Measurements from ENCODE around the gene KLHL12. TPM values are rescaled to one million over a fixed set of nuclear protein-coding genes. Genes with fewer than 3 reads are reported as not detected.

The KLHL12 gene
- total and polyA plus RNA-seq, 2 donors from 2014 or later = 27.5 to 28.2 TPM

- no peaks in the 10 kb centered on the region for H3K9me3 ChIP-seq (ENCODE audit: control insufficient read depth in 2 of 3, insufficient read depth in 1 of 3, low read length in 3 of 3)
- H3K27me3 ChIP-seq (ENCODE audit: control insufficient read depth, insufficient read depth, low read length) = no peaks in the 10 kb centered on the region
- no peak overlapping the region for H3K27ac ChIP-seq (ENCODE audit: low read depth in 2 of 2, low read length in 2 of 2)
- intact Hi-C loops (cut with DNase I) = no loop called here
- peaks cover 2 to 52% (median 40%) of the 10 kb centered on the region in 3 donors for H3K36me3 ChIP-seq (ENCODE audit: control insufficient read depth in 2 of 3, insufficient read depth in 3 of 3, low read length in 3 of 3)
- H3K9ac ChIP-seq (ENCODE audit: low read length in 3 of 3) = no peak overlapping the region
- no peaks in the 10 kb centered on the region for H3K4me1 ChIP-seq (ENCODE audit: control insufficient read depth in 2 of 3, insufficient read depth in 2 of 3, low read depth in 1 of 3, low read length in 3 of 3)
- TF ChIP-seq, protein P1, sequence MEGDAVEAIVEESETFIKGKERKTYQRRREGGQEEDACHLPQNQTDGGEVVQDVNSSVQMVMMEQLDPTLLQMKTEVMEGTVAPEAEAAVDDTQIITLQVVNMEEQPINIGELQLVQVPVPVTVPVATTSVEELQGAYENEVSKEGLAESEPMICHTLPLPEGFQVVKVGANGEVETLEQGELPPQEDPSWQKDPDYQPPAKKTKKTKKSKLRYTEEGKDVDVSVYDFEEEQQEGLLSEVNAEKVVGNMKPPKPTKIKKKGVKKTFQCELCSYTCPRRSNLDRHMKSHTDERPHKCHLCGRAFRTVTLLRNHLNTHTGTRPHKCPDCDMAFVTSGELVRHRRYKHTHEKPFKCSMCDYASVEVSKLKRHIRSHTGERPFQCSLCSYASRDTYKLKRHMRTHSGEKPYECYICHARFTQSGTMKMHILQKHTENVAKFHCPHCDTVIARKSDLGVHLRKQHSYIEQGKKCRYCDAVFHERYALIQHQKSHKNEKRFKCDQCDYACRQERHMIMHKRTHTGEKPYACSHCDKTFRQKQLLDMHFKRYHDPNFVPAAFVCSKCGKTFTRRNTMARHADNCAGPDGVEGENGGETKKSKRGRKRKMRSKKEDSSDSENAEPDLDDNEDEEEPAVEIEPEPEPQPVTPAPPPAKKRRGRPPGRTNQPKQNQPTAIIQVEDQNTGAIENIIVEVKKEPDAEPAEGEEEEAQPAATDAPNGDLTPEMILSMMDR (IDR thresholded peaks at IDR 0.05; ENCODE audit: borderline replicate concordance, extremely low read depth, insufficient read depth) = no peak
- FAIRE-seq (no peak), DNase-seq (no peak)
- no peak overlapping the region for H3K4me3 ChIP-seq (ENCODE audit: low read length in 3 of 3)
These were observed 15.4 kb upstream of the KLHL12 start for GRCh38 chr1:202942426-202942825.

GRCh38 chr1:202941372-202941771 is 14.3 kb upstream of the KLHL12 start:
- TF ChIP-seq, protein P1 (IDR thresholded peaks at IDR 0.05; ENCODE audit: borderline replicate concordance, extremely low read depth, insufficient read depth) = no peak

GRCh38 chr1:202940561-202940960 is 13.5 kb upstream of the KLHL12 start:
- DNase-seq (no peak), FAIRE-seq (no peak)
- Histone ChIP-seq H3K4me1 (ENCODE audit: control insufficient read depth in 2 of 3, insufficient read depth in 2 of 3, low read depth in 1 of 3, low read length in 3 of 3) (no peaks in the 10 kb centered on the region), H3K9me3 (ENCODE audit: control insufficient read depth in 2 of 3, insufficient read depth in 1 of 3, low read length in 3 of 3) (no peaks in the 10 kb centered on the region), H3K27ac (ENCODE audit: low read depth in 2 of 2, low read length in 2 of 2) (no peak overlapping the region), H3K36me3 (ENCODE audit: control insufficient read depth in 2 of 3, insufficient read depth in 3 of 3, low read length in 3 of 3) (peaks cover 0 to 41% (median 30%) of the 10 kb centered on the region in 3 donors), H3K4me3 (ENCODE audit: low read length in 3 of 3) (no peak overlapping the region), H3K27me3 (ENCODE audit: control insufficient read depth, insufficient read depth, low read length) (no peaks in the 10 kb centered on the region), H3K9ac (ENCODE audit: low read length in 3 of 3) (no peak overlapping the region)
- intact Hi-C loops (cut with DNase I) = no loop called here
- TF ChIP-seq, protein P1 (IDR thresholded peaks at IDR 0.05; ENCODE audit: borderline replicate concordance, extremely low read depth, insufficient read depth) = no peak

More at GRCh38 chr1:202941372-202941771, 14.3 kb upstream of the KLHL12 start:
- DNase-seq (no peak), FAIRE-seq (no peak)
- Histone ChIP-seq H3K27me3 (ENCODE audit: control insufficient read depth, insufficient read depth, low read length) (no peaks in the 10 kb centered on the region), H3K27ac (ENCODE audit: low read depth in 2 of 2, low read length in 2 of 2) (no peak overlapping the region), H3K9ac (ENCODE audit: low read length in 3 of 3) (no peak overlapping the region), H3K36me3 (ENCODE audit: control insufficient read depth in 2 of 3, insufficient read depth in 3 of 3, low read length in 3 of 3) (peaks cover under 1 to 49% (median 38%) of the 10 kb centered on the region in 3 donors), H3K9me3 (ENCODE audit: control insufficient read depth in 2 of 3, insufficient read depth in 1 of 3, low read length in 3 of 3) (no peaks in the 10 kb centered on the region), H3K4me1 (ENCODE audit: control insufficient read depth in 2 of 3, insufficient read depth in 2 of 3, low read depth in 1 of 3, low read length in 3 of 3) (no peaks in the 10 kb centered on the region), H3K4me3 (ENCODE audit: low read length in 3 of 3) (no peak overlapping the region)
- intact Hi-C loops (cut with DNase I) = no loop called here
